ENCODE data around the gene PROZ. TPM values are rescaled to one million over a fixed set of nuclear protein-coding genes. Genes with fewer than 3 reads are reported as not detected.

Gene PROZ
- total RNA-seq, 2 donors from 2014 or later, result 0.40 to 0.84 TPM

DNA sequence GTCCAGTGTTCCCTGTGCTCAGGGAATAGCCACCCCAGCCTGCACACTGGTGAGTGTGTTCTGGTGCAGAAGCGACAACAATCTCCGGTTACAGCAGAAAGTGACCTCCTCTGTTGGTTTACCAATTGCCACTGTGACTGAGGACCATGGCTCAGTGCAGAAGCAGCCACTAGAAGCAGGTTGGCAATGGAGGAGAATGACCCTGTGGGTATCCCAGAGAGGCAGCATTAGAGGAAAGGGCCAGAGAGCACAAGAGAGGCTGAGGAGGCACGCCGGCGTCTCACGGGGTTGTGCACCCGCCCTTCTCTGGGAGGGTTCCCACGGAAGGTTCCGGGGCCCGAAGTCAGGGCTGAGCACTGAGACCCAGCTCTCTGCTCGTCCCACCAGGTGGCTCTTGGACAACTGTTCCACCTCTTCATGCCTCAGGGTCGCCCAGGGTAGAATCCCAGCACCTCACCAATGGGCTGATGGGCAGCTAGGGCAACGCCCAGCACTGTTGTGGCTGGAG lies 14.0 kb downstream of the PROZ start:
- peak overlapping the region; percentile 35 for H3K27ac Mint-ChIP-seq
- H3K9ac ChIP-seq (ENCODE audit: extremely low read depth, low read length, poor library complexity, severe bottlenecking), result no peak overlapping the region
- H3K9me3 Mint-ChIP-seq, result peaks cover 7% of the 10 kb centered on the region
- no peaks in the 10 kb centered on the region for H3K27me3 Mint-ChIP-seq (ENCODE audit: insufficient read depth)
- H3K4me1 ChIP-seq (ENCODE audit: control insufficient read depth, insufficient read depth, low read length), result peaks cover 18% of the 10 kb centered on the region
- DNase-seq, result peak; percentile 40
- H3K36me3 ChIP-seq (ENCODE audit: control insufficient read depth, insufficient read depth, low read length), result peaks cover 78% of the 10 kb centered on the region
- no peak for TF ChIP-seq CTCF (conservative IDR thresholded peaks at IDR 0.05)
- peaks cover 75% of the 10 kb centered on the region for H3K36me3 Mint-ChIP-seq (ENCODE audit: low read depth)
- H3K9me3 ChIP-seq (ENCODE audit: control insufficient read depth, low read length), result peaks cover 8% of the 10 kb centered on the region
- H3K4me3 ChIP-seq (ENCODE audit: low read length), result no peak overlapping the region
- H3K4me1 Mint-ChIP-seq, result peaks cover 28% of the 10 kb centered on the region
- no peak overlapping the region for H3K4me3 Mint-ChIP-seq
- no peaks in the 10 kb centered on the region for H3K27me3 ChIP-seq (ENCODE audit: control insufficient read depth, insufficient read depth, low read length, poor library complexity, severe bottlenecking)
- 95 to 100% methylated on average over 13 of the region's 13 CpGs for WGBS, 2 experiments (ENCODE audit: insufficient coverage in 1 of 2, insufficient read length in 1 of 2)
- H3K27ac ChIP-seq (ENCODE audit: low read depth, low read length), result no peak overlapping the region

DNA sequence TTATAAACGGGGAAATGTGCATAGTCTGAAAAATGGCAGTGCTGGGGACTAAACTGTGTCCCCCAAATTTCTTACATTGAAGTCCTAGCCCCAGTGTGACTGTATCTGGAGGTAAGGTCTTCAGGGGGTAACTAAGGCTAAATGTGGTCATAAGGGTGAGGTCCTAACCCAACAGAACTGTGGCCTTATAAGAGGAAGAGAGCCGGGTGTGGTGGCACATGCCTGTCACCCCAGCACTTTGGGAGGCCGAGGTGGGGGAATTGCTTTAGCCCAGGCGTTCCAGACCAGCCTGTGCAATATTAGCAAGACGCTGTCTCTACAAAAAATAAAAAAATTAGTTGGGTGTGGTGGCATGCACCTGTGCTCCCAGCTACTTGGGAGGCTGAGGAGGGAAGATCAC lies 17.8 kb downstream of the PROZ start:
- H3K27me3 ChIP-seq (ENCODE audit: control insufficient read depth, insufficient read depth, low read length, poor library complexity, severe bottlenecking), result no peaks in the 10 kb centered on the region
- peaks cover 26% of the 10 kb centered on the region for H3K4me1 ChIP-seq (ENCODE audit: control insufficient read depth, insufficient read depth, low read length)
- no peak overlapping the region for H3K9ac ChIP-seq (ENCODE audit: extremely low read depth, low read length, poor library complexity, severe bottlenecking)
- no peak overlapping the region for H3K4me3 ChIP-seq (ENCODE audit: low read length)
- peak overlapping the region; percentile 78 for H3K27ac Mint-ChIP-seq
- H3K9me3 Mint-ChIP-seq, result no peaks in the 10 kb centered on the region
- no peak overlapping the region for H3K27ac ChIP-seq (ENCODE audit: low read depth, low read length)
- TF ChIP-seq CTCF (conservative IDR thresholded peaks at IDR 0.05), result no peak
- H3K27me3 Mint-ChIP-seq (ENCODE audit: insufficient read depth), result no peaks in the 10 kb centered on the region
- H3K36me3 Mint-ChIP-seq (ENCODE audit: low read depth), result peaks cover 71% of the 10 kb centered on the region
- no peak overlapping the region for H3K4me3 Mint-ChIP-seq
- H3K9me3 ChIP-seq (ENCODE audit: control insufficient read depth, low read length), result no peaks in the 10 kb centered on the region
- WGBS, 2 experiments (ENCODE audit: insufficient coverage in 1 of 2, insufficient read length in 1 of 2), result 74 to 94% methylated on average over 2 to 5 of the region's 5 CpGs
- DNase-seq, result no peak
- H3K4me1 Mint-ChIP-seq, result peaks cover 47% of the 10 kb centered on the region
- H3K36me3 ChIP-seq (ENCODE audit: control insufficient read depth, insufficient read depth, low read length), result peaks cover 82% of the 10 kb centered on the region

- H3K4me1 ChIP-seq (ENCODE audit: control insufficient read depth, insufficient read depth, low read length), result peaks cover 23% of the 10 kb centered on the region
- H3K9me3 ChIP-seq (ENCODE audit: control insufficient read depth, low read length), result no peaks in the 10 kb centered on the region
- no peak overlapping the region for H3K9ac ChIP-seq (ENCODE audit: extremely low read depth, low read length, poor library complexity, severe bottlenecking)
- Mint-ChIP-seq H3K27me3 (ENCODE audit: insufficient read depth) (no peaks in the 10 kb centered on the region), H3K4me3 (no peak overlapping the region), H3K9me3 (no peaks in the 10 kb centered on the region), H3K27ac (no peak overlapping the region), H3K36me3 (ENCODE audit: low read depth) (peaks cover 70% of the 10 kb centered on the region), H3K4me1 (peaks cover 45% of the 10 kb centered on the region)
- DNase-seq, result peak; percentile 35
- H3K27me3 ChIP-seq (ENCODE audit: control insufficient read depth, insufficient read depth, low read length, poor library complexity, severe bottlenecking), result no peaks in the 10 kb centered on the region
- 98 to 100% methylated on average over 5 to 12 of the region's 14 CpGs for WGBS, 2 experiments (ENCODE audit: insufficient coverage in 1 of 2, insufficient read length in 1 of 2)
- peaks cover 82% of the 10 kb centered on the region for H3K36me3 ChIP-seq (ENCODE audit: control insufficient read depth, insufficient read depth, low read length)
- no peak overlapping the region for H3K27ac ChIP-seq (ENCODE audit: low read depth, low read length)
- TF ChIP-seq CTCF (conservative IDR thresholded peaks at IDR 0.05), result no peak
- no peak overlapping the region for H3K4me3 ChIP-seq (ENCODE audit: low read length)
Observed at GRCh38 chr13:113176822-113177221, 18.4 kb downstream of the PROZ start.

Data from endodermal cell (in vitro differentiated cells).